Mesendoderm (in vitro differentiated cells): ENCODE data around the gene TMEM130.

Experiments
- DNase-seq: peaks from one replicate; pipeline ENCODE4 v3.0.0; 2013
- H2AK5ac ChIP-seq: 2 replicates; pipeline ENCODE4 v1.6.1; 2013; ENCODE audit warnings: low read length, inconsistent platforms
- H2BK120ac ChIP-seq: 2 replicates; pipeline ENCODE4 v1.6.1; 2013; ENCODE audit warnings: low read depth, mild to moderate bottlenecking, low read length, moderate library complexity, mixed read lengths
- H2BK15ac ChIP-seq: replicated peaks from 2 replicates; pipeline ENCODE4 v1.6.1; 2013; ENCODE audit warnings: low read depth, mild to moderate bottlenecking, moderate library complexity
- H2BK5ac ChIP-seq: 2 replicates; pipeline ENCODE4 v1.6.1; 2013; ENCODE audit warnings: low read length, inconsistent platforms
- H3K18ac ChIP-seq: 2 replicates; pipeline ENCODE4 v1.6.1; 2013; ENCODE audit warnings: mild to moderate bottlenecking, low read length, mixed read lengths
- H3K23ac ChIP-seq: one replicate; pipeline ENCODE4 v1.6.1; 2013; ENCODE audit warnings: low read length
- H3K27ac ChIP-seq: 2 replicates; pipeline ENCODE4 v1.5.1; 2013; ENCODE audit warnings: low read depth, mild to moderate bottlenecking, inconsistent platforms, low read length, moderate library complexity
- H3K27me3 ChIP-seq: 2 replicates; pipeline ENCODE4 v1.6.1; 2013; ENCODE audit warnings: low read length, control low read depth, mild to moderate bottlenecking, inconsistent platforms; ENCODE audit not compliant: insufficient read depth, poor library complexity
- H3K36me3 ChIP-seq: 2 replicates; pipeline ENCODE4 v1.6.1; 2013; ENCODE audit warnings: low read length, inconsistent platforms; ENCODE audit not compliant: control insufficient read depth, insufficient read depth
- H3K4ac ChIP-seq: one replicate; pipeline ENCODE4 v1.6.1; 2013; ENCODE audit warnings: low read depth, mild to moderate bottlenecking, low read length, moderate library complexity
- H3K4me1 ChIP-seq: 2 replicates; pipeline ENCODE4 v1.6.1; 2013; ENCODE audit warnings: low read depth, low read length, inconsistent platforms; ENCODE audit not compliant: control insufficient read depth
- H3K4me2 ChIP-seq: 2 replicates; pipeline ENCODE4 v1.6.1; 2013; ENCODE audit warnings: low read length
- H3K4me3 ChIP-seq: 2 replicates; pipeline ENCODE4 v1.5.1; 2013; ENCODE audit warnings: mild to moderate bottlenecking, low read length
- H3K56ac ChIP-seq: one replicate; pipeline ENCODE4 v1.6.1; 2013; ENCODE audit warnings: low read length
- H3K79me1 ChIP-seq: 2 replicates; pipeline ENCODE4 v1.6.1; 2013; ENCODE audit warnings: low read length, inconsistent platforms
- H3K79me2 ChIP-seq: 2 replicates; pipeline ENCODE4 v1.6.1; 2013; ENCODE audit warnings: mild to moderate bottlenecking, low read length; ENCODE audit not compliant: control insufficient read depth, insufficient read depth
- H3K9ac ChIP-seq: 2 replicates; pipeline ENCODE4 v1.6.1; 2013; ENCODE audit warnings: low read length, inconsistent platforms
- H4K5ac ChIP-seq: one replicate; pipeline ENCODE4 v1.6.1; 2013; ENCODE audit warnings: low read length
- H4K8ac ChIP-seq: one replicate; pipeline ENCODE4 v1.6.1; 2013; ENCODE audit warnings: low read depth, mild to moderate bottlenecking, control low read depth, low read length, moderate library complexity
- WGBS: extraction: QIAGEN DNeasy Blood & Tissue Kit; methylation state at CpG from one replicate; pipeline ENCODE4 v1.1.7; 2013; ENCODE audit warnings: low lambda C conversion rate, missing lambda C conversion rate; ENCODE audit not compliant: insufficient coverage; ENCODE audit errors: extremely low coverage; 5-methylcytosine and 5-hydroxymethylcytosine counted together

Gene TMEM130

GRCh38 chr7:98831641-98832221, 38.1 kb downstream of the TMEM130 start:
- Histone ChIP-seq H2BK5ac (no peak overlapping the region), H3K4ac (no peak overlapping the region), H2BK120ac (no peak overlapping the region), H3K4me1 (peaks cover under 1% of the 10 kb centered on the region), H3K36me3 (no peaks in the 10 kb centered on the region), H2BK15ac (no peak overlapping the region), H3K56ac (no peak overlapping the region), H3K18ac (no peak overlapping the region), H4K8ac (no peak overlapping the region), H3K9ac (no peak overlapping the region), H2AK5ac (no peak overlapping the region), H3K4me2 (no peak overlapping the region), H3K23ac (no peak overlapping the region), H4K5ac (no peak overlapping the region), H3K79me2 (no peaks in the 10 kb centered on the region), H3K27me3 (no peaks in the 10 kb centered on the region), H3K79me1 (no peaks in the 10 kb centered on the region), H3K27ac (no peak overlapping the region), H3K4me3 (no peak overlapping the region)
- DNase-seq: peak; percentile 51
- WGBS: no CpG with 5 or more reads among the region's 8 CpGs

DNA sequence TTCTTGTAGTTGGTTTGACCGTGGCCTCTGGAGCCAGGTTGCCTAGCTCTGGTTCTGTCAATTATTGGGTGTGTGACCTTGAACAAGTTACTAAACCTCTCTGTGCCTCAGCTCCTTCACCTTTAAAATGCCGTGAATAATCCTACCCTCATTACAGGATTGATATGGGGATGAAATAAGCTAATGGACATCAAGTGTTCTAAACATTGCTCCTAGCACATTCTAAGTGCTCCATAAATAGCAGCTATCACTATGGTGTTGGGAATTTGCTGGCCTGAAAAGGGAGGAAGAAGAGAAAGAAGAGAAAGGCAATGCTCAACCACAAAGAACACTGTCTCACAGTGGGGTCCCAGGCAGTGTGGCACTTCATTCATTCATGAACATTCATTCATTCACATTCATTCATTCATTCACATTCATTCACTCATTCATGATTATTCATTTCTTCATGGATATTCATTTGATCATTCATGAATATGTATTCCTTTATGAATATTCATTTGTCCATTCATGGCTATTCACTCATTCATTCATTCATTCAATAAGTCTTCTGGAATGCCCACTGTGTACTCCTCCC, 38.8 kb downstream of the TMEM130 start:
- no peak overlapping the region for H3K4ac ChIP-seq
- no CpG with 5 or more reads among the region's 2 CpGs for WGBS
- no peak overlapping the region for H4K8ac ChIP-seq
- no peak overlapping the region for H3K4me2 ChIP-seq
- no peaks in the 10 kb centered on the region for H3K27me3 ChIP-seq
- no peak overlapping the region for H2BK120ac ChIP-seq
- no peak overlapping the region for H2AK5ac ChIP-seq
- no peak overlapping the region for H3K56ac ChIP-seq
- no peak overlapping the region for H3K23ac ChIP-seq
- peaks cover 2% of the 10 kb centered on the region for H3K4me1 ChIP-seq
- H3K79me1 ChIP-seq: no peaks in the 10 kb centered on the region
- H3K4me3 ChIP-seq: no peak overlapping the region
- no peak overlapping the region for H4K5ac ChIP-seq
- no peak overlapping the region for H3K9ac ChIP-seq
- no peak overlapping the region for H2BK5ac ChIP-seq
- DNase-seq: no peak
- H3K18ac ChIP-seq: no peak overlapping the region
- no peak overlapping the region for H3K27ac ChIP-seq
- H2BK15ac ChIP-seq: no peak overlapping the region
- H3K36me3 ChIP-seq: no peaks in the 10 kb centered on the region
- H3K79me2 ChIP-seq: no peaks in the 10 kb centered on the region

DNA sequence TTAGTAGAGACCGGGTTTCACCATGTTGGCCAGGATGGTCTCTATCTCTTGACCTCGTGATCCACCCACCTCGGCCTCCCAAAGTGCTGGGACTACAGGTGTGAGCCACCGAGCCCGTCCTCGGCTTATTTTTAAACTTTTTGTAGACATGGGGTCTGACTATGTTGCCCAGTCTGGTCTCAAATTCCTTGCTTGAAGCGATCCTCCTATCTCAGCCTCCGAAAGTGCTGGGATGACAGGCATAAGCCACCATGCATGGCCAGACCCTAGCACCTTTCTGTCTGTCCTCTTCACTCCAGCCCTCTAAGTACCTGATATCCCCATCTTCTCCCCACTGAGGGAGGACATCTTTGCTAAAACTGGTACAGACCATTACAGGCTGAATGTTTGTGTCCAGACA, 41.4 kb downstream of the TMEM130 start:
- Histone ChIP-seq H2BK5ac (no peak overlapping the region), H3K4me3 (no peak overlapping the region), H3K4me2 (no peak overlapping the region), H3K27me3 (no peaks in the 10 kb centered on the region), H4K5ac (no peak overlapping the region), H3K79me1 (no peaks in the 10 kb centered on the region), H3K4me1 (peaks cover 2% of the 10 kb centered on the region), H3K79me2 (no peaks in the 10 kb centered on the region), H3K23ac (no peak overlapping the region), H3K9ac (no peak overlapping the region), H2BK120ac (no peak overlapping the region), H3K18ac (no peak overlapping the region), H3K56ac (no peak overlapping the region), H2BK15ac (no peak overlapping the region), H4K8ac (no peak overlapping the region), H3K27ac (no peak overlapping the region), H2AK5ac (no peak overlapping the region), H3K36me3 (no peaks in the 10 kb centered on the region), H3K4ac (no peak overlapping the region)
- WGBS: no CpG with 5 or more reads among the region's 8 CpGs
- no peak for DNase-seq

DNA sequence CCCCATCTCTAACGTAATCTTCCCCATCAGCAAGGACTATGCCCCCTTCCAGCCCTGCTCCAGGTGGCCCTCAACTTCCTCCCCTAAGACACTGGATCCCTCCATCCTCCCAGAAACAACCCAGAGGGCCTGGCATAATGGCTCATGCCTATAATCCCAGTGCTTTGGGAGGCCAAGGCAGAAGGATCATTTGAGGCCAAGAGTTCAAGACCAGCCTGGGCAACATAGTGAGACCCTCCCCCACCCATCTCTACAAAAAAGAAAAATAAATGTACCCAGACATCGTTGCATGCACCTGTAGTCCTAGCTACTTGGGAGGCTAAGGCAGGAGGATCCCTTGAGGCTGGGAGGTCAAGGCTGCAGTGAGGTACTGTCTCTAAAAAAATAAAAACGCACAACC, 42.6 kb downstream of the TMEM130 start:
- Histone ChIP-seq H4K5ac (no peak overlapping the region), H2BK5ac (no peak overlapping the region), H3K23ac (no peak overlapping the region), H4K8ac (no peak overlapping the region), H3K79me2 (no peaks in the 10 kb centered on the region), H3K36me3 (no peaks in the 10 kb centered on the region), H3K9ac (no peak overlapping the region), H3K4me1 (peaks cover 2% of the 10 kb centered on the region), H2AK5ac (no peak overlapping the region), H2BK15ac (no peak overlapping the region), H3K4ac (no peak overlapping the region), H3K18ac (no peak overlapping the region), H3K79me1 (no peaks in the 10 kb centered on the region), H3K4me3 (no peak overlapping the region), H3K4me2 (no peak overlapping the region), H3K56ac (no peak overlapping the region), H2BK120ac (no peak overlapping the region), H3K27me3 (no peaks in the 10 kb centered on the region), H3K27ac (no peak overlapping the region)
- no CpG with 5 or more reads among the region's 3 CpGs for WGBS
- DNase-seq: no peak

GRCh38 chr7:98826811-98827231, 43.0 kb downstream of the TMEM130 start:
- no peak overlapping the region for H2BK120ac ChIP-seq
- no peak overlapping the region for H3K27ac ChIP-seq
- no peak overlapping the region for H2BK15ac ChIP-seq
- H3K4ac ChIP-seq: no peak overlapping the region
- H3K18ac ChIP-seq: no peak overlapping the region
- H3K23ac ChIP-seq: no peak overlapping the region
- H4K5ac ChIP-seq: no peak overlapping the region
- H3K36me3 ChIP-seq: no peaks in the 10 kb centered on the region
- no peak overlapping the region for H2BK5ac ChIP-seq
- H3K4me2 ChIP-seq: no peak overlapping the region
- no peak overlapping the region for H4K8ac ChIP-seq
- H3K79me1 ChIP-seq: no peaks in the 10 kb centered on the region
- H3K56ac ChIP-seq: peak overlapping the region; percentile 34
- DNase-seq: no peak
- H3K4me1 ChIP-seq: peaks cover 2% of the 10 kb centered on the region
- H2AK5ac ChIP-seq: no peak overlapping the region
- H3K4me3 ChIP-seq: no peak overlapping the region
- no peak overlapping the region for H3K9ac ChIP-seq
- no peaks in the 10 kb centered on the region for H3K79me2 ChIP-seq
- no CpG with 5 or more reads among the region's 13 CpGs for WGBS
- H3K27me3 ChIP-seq: no peaks in the 10 kb centered on the region

GRCh38 chr7:98826387-98826786, 43.4 kb downstream of the TMEM130 start:
- Histone ChIP-seq H3K27ac (no peak overlapping the region), H3K9ac (no peak overlapping the region), H3K23ac (no peak overlapping the region), H2BK120ac (no peak overlapping the region), H3K79me2 (no peaks in the 10 kb centered on the region), H2AK5ac (no peak overlapping the region), H3K79me1 (no peaks in the 10 kb centered on the region), H3K4me3 (no peak overlapping the region), H3K18ac (no peak overlapping the region), H3K4me2 (no peak overlapping the region), H2BK5ac (no peak overlapping the region), H3K4me1 (peaks cover 2% of the 10 kb centered on the region), H4K8ac (no peak overlapping the region), H3K27me3 (no peaks in the 10 kb centered on the region), H3K36me3 (no peaks in the 10 kb centered on the region), H4K5ac (no peak overlapping the region), H3K56ac (no peak overlapping the region), H3K4ac (no peak overlapping the region), H2BK15ac (no peak overlapping the region)
- DNase-seq: no peak
- no CpG with 5 or more reads among the region's 20 CpGs for WGBS
